ENCODE measurements around the gene RHBDL3. TPM values are rescaled to one million over a fixed set of nuclear protein-coding genes. Genes with fewer than 3 reads are reported as not detected.

The RHBDL3 gene
- under 1 TPM in 1 of 2 donors, not detected in 1; 0.63 TPM for total RNA-seq

GRCh38 chr17:32265192-32265923 lies at the start of gene RHBDL3:
Gene RHBDL3, plus strand, starts transcription at chr17:32265832. Its CDS starts 358 bp downstream, at chr17:32266190.
- Histone ChIP-seq H3K27me3 (replicated peaks; ENCODE audit: insufficient read depth) (no peaks in the 10 kb centered on the region), H3K9me3 (no peaks in the 10 kb centered on the region), H3K4me1 (ENCODE audit: control insufficient read depth in 1 of 2, low read depth in 2 of 2) (peaks cover 11 to 27% of the 10 kb centered on the region in 2 donors), H3K36me3 (no peaks in the 10 kb centered on the region), H3K27ac (no peak within 1 kb of the TSS), H3K4me3 (peak within 1 kb of the TSS; percentile 78)
- DNase-seq (ENCODE audit: low spot score) (no peak), ATAC-seq (ENCODE audit: insufficient number of reproducible peaks, low FRiP score, low read depth) (no peak)
- no peak for TF ChIP-seq CTCF (IDR thresholded peaks at IDR 0.05)

- no peaks in the 10 kb centered on the region for H3K36me3 ChIP-seq
- H3K27ac ChIP-seq = no peak overlapping the region
- no peaks in the 10 kb centered on the region for H3K9me3 ChIP-seq
- no peak for ATAC-seq (ENCODE audit: insufficient number of reproducible peaks, low FRiP score, low read depth)
- H3K4me1 ChIP-seq (ENCODE audit: control insufficient read depth in 1 of 2, low read depth in 2 of 2) = no peaks in the 10 kb centered on the region
- H3K27me3 ChIP-seq (replicated peaks; ENCODE audit: insufficient read depth) = no peaks in the 10 kb centered on the region
- no peak overlapping the region for H3K4me3 ChIP-seq
- no peak for TF ChIP-seq CTCF (IDR thresholded peaks at IDR 0.05)
- no peak for DNase-seq (ENCODE audit: low spot score)
These were observed 43.0 kb upstream of the RHBDL3 start for GRCh38 chr17:32222621-32223020.

- Histone ChIP-seq H3K36me3 (no peaks in the 10 kb centered on the region), H3K4me3 (no peak overlapping the region), H3K27me3 (replicated peaks; ENCODE audit: insufficient read depth) (no peaks in the 10 kb centered on the region), H3K4me1 (ENCODE audit: control insufficient read depth in 1 of 2, low read depth in 2 of 2) (no peaks in the 10 kb centered on the region), H3K9me3 (no peaks in the 10 kb centered on the region), H3K27ac (no peak overlapping the region)
- DNase-seq (ENCODE audit: low spot score) = no peak
- TF ChIP-seq CTCF (IDR thresholded peaks at IDR 0.05) = no peak
- ATAC-seq (ENCODE audit: insufficient number of reproducible peaks, low FRiP score, low read depth) = no peak
These were observed 41.9 kb upstream of the RHBDL3 start for GRCh38 chr17:32223703-32224102.

- H3K9me3 ChIP-seq = no peaks in the 10 kb centered on the region
- H3K4me1 ChIP-seq (ENCODE audit: control insufficient read depth in 1 of 2, low read depth in 2 of 2) = no peaks in the 10 kb centered on the region
- no peak for ATAC-seq (ENCODE audit: insufficient number of reproducible peaks, low FRiP score, low read depth)
- no peak for DNase-seq (ENCODE audit: low spot score)
- no peak for TF ChIP-seq CTCF (IDR thresholded peaks at IDR 0.05)
- H3K27me3 ChIP-seq (replicated peaks; ENCODE audit: insufficient read depth) = no peaks in the 10 kb centered on the region
- no peak overlapping the region for H3K4me3 ChIP-seq
- H3K27ac ChIP-seq = no peak overlapping the region
- no peaks in the 10 kb centered on the region for H3K36me3 ChIP-seq
These were observed 38.7 kb upstream of the RHBDL3 start for GRCh38 chr17:32226886-32227285.

GRCh38 chr17:32227910-32228309 lies 37.7 kb upstream of the RHBDL3 start:
- ATAC-seq (ENCODE audit: insufficient number of reproducible peaks, low FRiP score, low read depth) (no peak), DNase-seq (ENCODE audit: low spot score) (no peak)
- Histone ChIP-seq H3K27me3 (replicated peaks; ENCODE audit: insufficient read depth) (no peaks in the 10 kb centered on the region), H3K4me1 (ENCODE audit: control insufficient read depth in 1 of 2, low read depth in 2 of 2) (no peaks in the 10 kb centered on the region), H3K27ac (no peak overlapping the region), H3K4me3 (no peak overlapping the region), H3K36me3 (no peaks in the 10 kb centered on the region), H3K9me3 (no peaks in the 10 kb centered on the region)
- no peak for TF ChIP-seq CTCF (IDR thresholded peaks at IDR 0.05)
